IPS-18a (cell line): Measurements from ENCODE around the gene NPAS2.

Source experiments
- H3K27ac ChIP-seq: one replicate; pipeline ENCODE4 v1.5.1; 2013; ENCODE audit warnings: low read length
- H3K27me3 ChIP-seq: one replicate; pipeline ENCODE4 v1.6.1; 2013; ENCODE audit warnings: mild to moderate bottlenecking, low read length; ENCODE audit not compliant: control insufficient read depth, insufficient read depth
- H3K36me3 ChIP-seq: one replicate; pipeline ENCODE4 v1.6.1; 2013; ENCODE audit warnings: low read depth, low read length; ENCODE audit not compliant: control insufficient read depth
- H3K4me1 ChIP-seq: one replicate; pipeline ENCODE4 v1.6.1; 2013; ENCODE audit warnings: low read depth, low read length; ENCODE audit not compliant: control insufficient read depth
- H3K4me3 ChIP-seq: one replicate; pipeline ENCODE4 v1.5.1; 2013; ENCODE audit warnings: low read length
- H3K9ac ChIP-seq: one replicate; pipeline ENCODE4 v1.6.1; 2013; ENCODE audit warnings: mild to moderate bottlenecking, low read length, moderate library complexity
- H3K9me3 ChIP-seq: one replicate; pipeline ENCODE4 v1.6.1; 2013; ENCODE audit warnings: low read depth, low read length; ENCODE audit not compliant: control insufficient read depth

Gene NPAS2

DNA sequence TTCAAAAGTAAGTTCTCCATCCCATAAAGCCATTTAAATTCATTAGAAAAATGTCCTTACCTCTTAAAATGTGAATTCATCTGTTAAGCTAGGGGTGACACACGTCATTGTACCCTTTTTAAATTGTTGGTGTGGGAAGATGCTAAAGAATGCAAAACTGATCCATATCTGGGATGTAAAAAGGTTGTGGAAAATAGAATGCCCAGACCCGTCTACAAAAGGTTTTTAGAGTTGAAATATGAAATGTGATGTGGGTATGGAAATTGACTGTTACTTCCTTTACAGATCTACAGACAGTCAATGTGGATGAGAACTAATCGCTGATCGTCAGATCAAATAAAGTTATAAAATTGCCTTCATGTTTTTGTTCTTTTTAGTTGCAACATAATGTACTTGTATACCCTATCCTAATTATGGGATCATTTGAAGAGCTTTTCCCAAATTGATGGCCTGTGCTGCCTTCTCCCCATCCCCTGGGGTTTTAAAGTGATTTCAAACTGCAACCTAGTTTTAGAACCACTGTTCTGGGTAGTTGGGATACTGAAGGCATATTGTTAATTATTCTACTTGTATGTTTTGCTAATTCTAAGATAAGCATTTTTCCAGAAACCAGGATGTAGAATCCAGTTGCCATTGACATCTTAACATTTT, 186.3 kb downstream of the NPAS2 start:
- no peak overlapping the region for H3K9ac ChIP-seq
- H3K27ac ChIP-seq = no peak overlapping the region
- H3K9me3 ChIP-seq = no peaks in the 10 kb centered on the region
- H3K4me3 ChIP-seq = no peak overlapping the region
- H3K27me3 ChIP-seq = peaks cover 3% of the 10 kb centered on the region
- H3K36me3 ChIP-seq = peaks cover 60% of the 10 kb centered on the region
- H3K4me1 ChIP-seq = peaks cover 8% of the 10 kb centered on the region

DNA sequence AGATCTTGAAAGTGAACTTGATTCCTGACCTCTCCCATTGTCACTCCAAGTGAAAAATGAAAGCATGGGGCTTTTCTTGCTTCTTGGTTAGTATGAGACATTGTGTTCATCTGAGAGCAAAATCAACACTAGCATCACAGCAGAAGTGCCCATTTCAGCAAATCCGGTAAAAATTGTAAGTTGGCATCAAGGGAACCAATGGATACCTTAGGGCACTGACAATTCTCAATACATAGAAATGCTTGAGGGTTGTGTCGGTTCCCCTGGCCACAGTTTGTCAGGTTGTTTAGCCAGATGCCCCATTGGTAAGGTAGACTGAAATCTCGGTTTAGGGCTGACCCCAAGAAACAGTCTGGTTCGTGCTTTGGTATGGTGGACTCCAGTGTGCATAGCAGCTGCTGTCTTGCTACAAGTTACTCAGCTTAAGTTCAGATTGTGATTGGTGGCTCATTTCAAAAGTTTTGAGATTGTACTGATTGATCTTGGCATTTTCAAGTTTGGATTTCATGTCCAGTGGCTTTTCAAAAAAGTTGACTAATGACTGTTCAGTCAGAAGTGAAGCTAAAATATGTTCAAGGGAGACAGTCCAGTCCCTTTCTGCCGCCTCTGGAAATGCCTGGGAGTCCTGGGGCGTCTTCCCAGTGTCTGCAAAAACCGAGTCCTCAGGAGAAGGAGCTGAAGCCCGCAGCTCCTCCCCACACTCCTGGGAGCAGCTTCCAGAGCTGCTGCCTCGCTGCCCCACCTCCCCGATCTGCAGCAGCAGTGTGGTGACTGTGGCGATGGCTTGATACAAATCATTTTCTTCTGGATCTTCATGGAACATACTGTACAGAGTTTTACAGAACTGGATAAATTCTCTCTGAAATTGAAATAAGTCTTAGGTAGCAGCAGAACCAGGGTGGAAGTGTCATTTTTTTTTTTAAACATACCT, 187.7 kb downstream of the NPAS2 start:
- Histone ChIP-seq H3K27ac (no peak overlapping the region), H3K27me3 (no peaks in the 10 kb centered on the region), H3K4me1 (peaks cover 8% of the 10 kb centered on the region), H3K4me3 (no peak overlapping the region), H3K9ac (no peak overlapping the region), H3K36me3 (peaks cover 63% of the 10 kb centered on the region), H3K9me3 (no peaks in the 10 kb centered on the region)

DNA sequence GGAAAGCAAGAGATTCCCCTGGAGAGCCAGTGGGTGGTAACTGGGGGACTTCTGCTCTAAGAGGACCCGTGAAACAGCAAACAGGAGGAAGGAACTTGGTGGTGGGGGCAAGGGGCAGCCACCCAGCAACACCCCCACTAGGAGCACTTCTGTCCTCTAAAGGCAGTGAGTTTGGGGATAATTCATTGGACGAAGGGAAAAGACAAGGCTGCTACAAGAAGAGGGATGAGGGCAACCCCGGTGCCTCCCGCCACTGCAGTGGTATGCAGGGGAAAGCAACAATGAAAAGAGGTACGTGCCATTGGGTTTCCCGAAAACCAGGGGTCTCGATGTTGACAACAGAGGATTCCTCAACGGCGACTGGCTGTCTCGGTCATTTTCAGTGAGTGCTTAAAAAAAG, 191.2 kb downstream of the NPAS2 start:
- no peaks in the 10 kb centered on the region for H3K4me1 ChIP-seq
- peaks cover 36% of the 10 kb centered on the region for H3K36me3 ChIP-seq
- H3K27me3 ChIP-seq = no peaks in the 10 kb centered on the region
- H3K9ac ChIP-seq = no peak overlapping the region
- no peak overlapping the region for H3K27ac ChIP-seq
- H3K4me3 ChIP-seq = no peak overlapping the region
- no peaks in the 10 kb centered on the region for H3K9me3 ChIP-seq

DNA sequence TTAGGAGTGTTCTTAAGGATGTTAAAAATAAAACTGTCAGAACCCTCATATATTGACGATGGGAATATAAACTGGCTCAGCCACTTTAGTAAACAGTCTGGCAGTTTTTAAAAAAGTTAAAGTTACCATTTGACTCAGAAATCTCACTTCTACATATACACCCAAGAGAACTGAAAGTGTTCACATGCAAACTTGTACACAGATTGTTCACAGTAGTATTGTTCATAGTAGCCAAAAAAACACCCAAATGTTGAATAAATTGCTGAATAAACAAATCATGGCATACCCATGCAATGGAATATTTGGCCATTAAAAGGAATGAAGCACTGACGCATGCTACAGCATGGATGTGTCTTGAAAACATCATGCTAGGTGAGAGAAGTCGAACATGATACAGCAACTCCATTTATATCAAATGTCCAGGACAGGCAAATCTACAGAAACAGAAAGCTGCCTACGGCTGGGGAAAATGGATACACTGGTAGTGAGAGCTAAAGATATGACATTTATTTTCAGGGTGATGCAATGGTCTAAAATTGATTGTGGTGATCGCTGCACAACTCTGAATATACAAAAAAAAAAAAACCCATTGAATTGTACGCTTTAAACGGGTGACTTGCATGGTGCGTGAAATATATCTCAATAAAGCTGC, 192.2 kb downstream of the NPAS2 start:
- Histone ChIP-seq H3K27ac (no peak overlapping the region), H3K9ac (no peak overlapping the region), H3K4me1 (no peaks in the 10 kb centered on the region), H3K27me3 (no peaks in the 10 kb centered on the region), H3K36me3 (peaks cover 26% of the 10 kb centered on the region), H3K9me3 (no peaks in the 10 kb centered on the region), H3K4me3 (no peak overlapping the region)

DNA sequence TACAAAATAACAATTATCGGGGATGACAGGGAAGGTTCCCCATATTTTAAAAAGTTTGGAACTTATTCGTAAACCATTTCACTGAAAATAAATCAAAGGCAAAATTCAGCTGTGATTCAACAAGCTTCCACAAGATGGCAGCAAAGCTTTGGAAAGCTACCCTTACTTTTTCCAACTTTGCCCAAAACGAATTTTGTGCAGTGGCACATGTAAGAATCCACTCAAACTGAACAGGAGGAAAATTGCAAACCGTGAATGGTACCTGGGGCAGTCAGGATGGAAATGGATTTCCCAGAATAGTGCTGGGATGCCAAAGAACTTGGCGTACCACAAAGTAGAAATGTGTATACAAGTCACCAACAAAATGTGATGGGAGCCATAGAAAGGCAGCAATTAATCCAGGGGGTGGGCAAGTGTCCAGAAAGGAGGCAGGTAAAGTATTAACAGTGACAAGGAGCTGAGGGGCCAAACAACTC, 192.8 kb downstream of the NPAS2 start:
- Histone ChIP-seq H3K27me3 (no peaks in the 10 kb centered on the region), H3K9ac (no peak overlapping the region), H3K36me3 (peaks cover 20% of the 10 kb centered on the region), H3K4me1 (no peaks in the 10 kb centered on the region), H3K9me3 (no peaks in the 10 kb centered on the region), H3K27ac (no peak overlapping the region), H3K4me3 (no peak overlapping the region)

DNA sequence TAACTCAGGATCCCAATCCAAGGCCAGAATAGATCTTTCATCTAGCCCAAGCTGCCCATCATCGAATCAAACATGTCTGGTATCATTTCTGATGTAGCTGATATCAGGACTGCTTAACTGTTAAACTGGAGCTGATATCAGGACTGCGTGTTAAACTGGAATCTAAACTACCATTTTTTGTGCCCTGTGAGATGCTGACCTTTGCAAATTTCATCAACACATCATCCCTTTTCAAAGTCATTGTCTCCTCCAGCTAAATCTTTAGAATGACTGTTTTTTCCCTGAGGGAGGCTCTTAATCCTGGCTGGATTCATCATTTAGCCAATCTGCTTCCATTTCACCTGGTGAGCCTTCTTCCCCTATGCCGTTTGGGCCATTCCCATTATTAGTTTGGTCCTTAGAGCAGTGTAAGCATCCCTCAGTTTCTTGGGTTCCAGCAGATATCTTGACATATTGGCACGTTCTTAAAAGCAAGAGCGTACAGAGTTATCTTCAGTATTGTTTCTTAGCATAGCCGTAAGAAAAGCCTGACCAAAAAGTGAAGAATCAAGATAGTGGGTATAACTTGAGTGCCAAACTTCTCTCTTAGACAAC, 194.4 kb downstream of the NPAS2 start:
- H3K9me3 ChIP-seq = no peaks in the 10 kb centered on the region
- no peaks in the 10 kb centered on the region for H3K27me3 ChIP-seq
- H3K9ac ChIP-seq = no peak overlapping the region
- no peak overlapping the region for H3K27ac ChIP-seq
- no peak overlapping the region for H3K4me3 ChIP-seq
- H3K36me3 ChIP-seq = peaks cover 24% of the 10 kb centered on the region
- H3K4me1 ChIP-seq = no peaks in the 10 kb centered on the region

DNA sequence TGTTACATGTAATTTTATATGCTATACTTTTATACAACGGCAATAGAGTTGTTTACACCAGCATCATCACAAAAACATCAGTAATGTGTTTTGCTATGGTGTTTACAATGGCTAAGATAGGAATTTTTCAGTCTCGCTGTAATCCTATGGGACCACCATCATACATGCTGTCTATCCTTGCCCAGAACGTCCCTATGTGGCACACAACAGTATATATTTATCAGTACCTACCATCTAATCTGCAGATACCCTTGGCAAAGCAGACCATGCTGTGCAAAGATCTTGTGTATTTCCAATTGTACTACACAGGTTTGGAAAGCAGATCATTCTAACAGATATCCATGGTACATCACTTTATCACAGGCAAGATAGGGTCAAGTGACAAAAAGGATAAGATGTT, 197.4 kb downstream of the NPAS2 start:
- Histone ChIP-seq H3K36me3 (peaks cover 39% of the 10 kb centered on the region), H3K9me3 (no peaks in the 10 kb centered on the region), H3K27ac (no peak overlapping the region), H3K4me1 (no peaks in the 10 kb centered on the region), H3K4me3 (no peak overlapping the region), H3K9ac (no peak overlapping the region), H3K27me3 (no peaks in the 10 kb centered on the region)

DNA sequence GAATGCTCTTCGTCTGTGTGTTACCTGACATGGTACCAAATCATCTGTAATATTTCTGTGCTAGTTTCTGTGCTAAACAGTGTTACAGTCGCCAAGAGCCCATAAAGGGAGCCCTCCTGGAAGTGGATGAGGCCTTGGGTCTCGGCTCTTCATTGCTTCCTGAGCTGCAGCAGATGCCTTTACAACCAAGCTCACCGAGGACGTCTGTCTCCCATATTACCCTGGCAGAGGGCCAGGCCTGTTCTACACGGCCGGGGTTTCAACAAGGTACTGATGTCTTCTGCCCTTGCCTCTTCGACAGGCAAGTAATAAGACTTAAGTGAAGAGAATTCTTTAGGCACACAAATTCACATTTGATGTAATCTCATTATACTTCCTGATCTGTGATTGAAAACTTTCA, 199.0 kb downstream of the NPAS2 start:
- Histone ChIP-seq H3K4me3 (no peak overlapping the region), H3K9me3 (no peaks in the 10 kb centered on the region), H3K36me3 (peaks cover 39% of the 10 kb centered on the region)

DNA sequence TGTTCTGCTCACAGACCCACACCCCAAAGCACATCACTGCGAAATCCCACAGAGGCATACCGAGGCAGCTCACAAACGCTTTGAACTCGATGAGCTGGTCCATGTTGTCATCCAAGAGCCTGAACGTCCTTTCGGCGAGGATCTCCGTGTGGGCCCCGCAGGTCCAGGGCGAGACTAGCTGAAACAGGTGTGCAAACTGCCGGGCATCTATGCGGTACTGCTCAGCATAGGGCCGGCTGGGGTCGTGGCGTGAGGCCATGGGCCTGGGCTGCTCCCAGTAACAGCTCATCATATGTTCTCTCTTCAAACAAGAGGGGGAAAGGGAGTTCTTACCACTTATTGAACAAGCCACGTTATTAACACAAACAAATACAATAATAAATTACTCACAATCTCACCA, 202.3 kb downstream of the NPAS2 start:
- H3K9ac ChIP-seq = no peak overlapping the region
- H3K27ac ChIP-seq = no peak overlapping the region
- no peak overlapping the region for H3K4me3 ChIP-seq
- no peaks in the 10 kb centered on the region for H3K9me3 ChIP-seq
- peaks cover 32% of the 10 kb centered on the region for H3K36me3 ChIP-seq
- H3K27me3 ChIP-seq = no peaks in the 10 kb centered on the region
- H3K4me1 ChIP-seq = peaks cover 15% of the 10 kb centered on the region

More for the DNA sequence above, 199.0 kb downstream of the NPAS2 start:
- H3K9ac ChIP-seq = no peak overlapping the region
- H3K27ac ChIP-seq = no peak overlapping the region
- no peaks in the 10 kb centered on the region for H3K27me3 ChIP-seq
- H3K4me1 ChIP-seq = no peaks in the 10 kb centered on the region

DNA sequence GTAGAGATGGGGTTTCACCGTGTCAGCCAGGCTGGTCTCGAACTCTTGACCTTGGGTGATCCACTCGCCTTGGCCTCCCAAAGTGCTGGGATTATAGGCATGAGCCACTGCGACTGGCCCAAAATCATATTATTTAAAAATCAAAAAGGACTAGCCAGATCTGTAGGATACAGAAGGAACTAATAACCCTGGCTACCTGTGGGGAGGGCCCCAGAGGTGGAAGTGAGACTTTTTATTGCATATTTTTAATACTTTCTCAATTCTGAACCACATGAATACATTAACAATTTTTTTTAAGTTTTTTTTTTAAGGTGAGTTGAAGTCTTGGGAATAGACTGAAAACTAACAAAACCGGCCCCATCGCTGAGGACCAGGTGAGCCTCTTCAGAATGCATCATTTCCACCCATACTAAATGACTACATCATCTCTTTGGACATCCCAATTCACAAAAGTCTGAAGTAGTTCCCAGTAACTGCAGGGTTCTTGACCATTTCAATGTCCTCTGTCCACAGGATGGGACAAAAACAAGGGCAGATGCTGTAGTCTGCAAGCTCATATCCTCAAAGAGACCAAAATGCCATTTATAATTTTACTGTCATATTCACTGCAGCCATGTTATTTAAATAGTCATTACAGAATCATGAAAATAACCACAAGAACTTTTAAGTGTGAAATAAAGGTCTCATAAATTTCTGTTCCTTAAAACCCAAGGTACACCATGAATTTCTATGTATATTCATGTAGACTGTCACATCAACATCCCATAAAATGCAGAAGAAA, 203.6 kb downstream of the NPAS2 start:
- Histone ChIP-seq H3K4me1 (peaks cover 15% of the 10 kb centered on the region), H3K9ac (no peak overlapping the region), H3K36me3 (peaks cover 30% of the 10 kb centered on the region), H3K27me3 (no peaks in the 10 kb centered on the region), H3K27ac (no peak overlapping the region), H3K4me3 (no peak overlapping the region), H3K9me3 (no peaks in the 10 kb centered on the region)

DNA sequence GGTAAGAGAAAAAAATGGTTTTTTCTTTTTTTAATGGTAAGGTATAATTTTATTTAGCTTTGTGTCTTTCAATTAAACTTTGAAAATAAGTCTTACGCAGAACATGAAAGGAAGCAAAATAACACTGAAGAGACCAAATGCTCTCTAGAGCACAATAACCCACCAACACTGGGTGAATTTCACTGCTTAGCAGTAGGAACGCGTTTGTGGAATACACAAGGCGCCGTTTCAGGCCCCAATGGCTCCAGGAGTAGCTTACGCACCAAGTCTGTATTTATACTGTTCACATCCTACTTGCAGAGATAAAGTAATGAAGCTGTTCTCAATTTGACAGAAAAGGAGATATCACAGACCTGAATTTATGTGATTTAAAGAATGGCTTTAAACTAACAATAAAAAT, 205.6 kb downstream of the NPAS2 start:
- H3K4me3 ChIP-seq = no peak overlapping the region
- no peaks in the 10 kb centered on the region for H3K27me3 ChIP-seq
- H3K36me3 ChIP-seq = peaks cover 15% of the 10 kb centered on the region
- H3K27ac ChIP-seq = no peak overlapping the region
- H3K4me1 ChIP-seq = peaks cover 15% of the 10 kb centered on the region
- H3K9ac ChIP-seq = no peak overlapping the region
- H3K9me3 ChIP-seq = no peaks in the 10 kb centered on the region
